Measurements from ENCODE around the gene EDEM3. TPM values are rescaled to one million over a fixed set of nuclear protein-coding genes. Genes with fewer than 3 reads are reported as not detected.

The EDEM3 gene
- total and polyA plus RNA-seq, 2 of the 8 experiments (the other 6 are each of a cell fraction or from before 2014, with no cell fraction given), result 1.6 to 14.0 TPM

DNA sequence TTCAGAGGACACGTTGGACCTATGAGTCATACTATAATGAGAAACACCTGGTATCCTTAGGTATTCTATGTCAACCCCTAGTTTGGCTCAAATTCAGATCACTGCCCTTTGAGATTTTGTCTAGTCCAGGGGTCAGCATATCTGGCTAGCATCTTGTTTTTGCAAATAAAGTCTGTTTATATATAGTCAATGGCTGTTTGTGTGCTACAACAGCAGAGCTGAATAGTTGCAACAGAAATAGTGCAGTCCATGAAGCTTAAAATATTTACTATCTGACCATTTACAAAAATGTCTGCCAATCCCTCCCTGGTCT, 48.5 kb upstream of the EDEM3 start (continued):
- TF ChIP-seq, protein P1, sequence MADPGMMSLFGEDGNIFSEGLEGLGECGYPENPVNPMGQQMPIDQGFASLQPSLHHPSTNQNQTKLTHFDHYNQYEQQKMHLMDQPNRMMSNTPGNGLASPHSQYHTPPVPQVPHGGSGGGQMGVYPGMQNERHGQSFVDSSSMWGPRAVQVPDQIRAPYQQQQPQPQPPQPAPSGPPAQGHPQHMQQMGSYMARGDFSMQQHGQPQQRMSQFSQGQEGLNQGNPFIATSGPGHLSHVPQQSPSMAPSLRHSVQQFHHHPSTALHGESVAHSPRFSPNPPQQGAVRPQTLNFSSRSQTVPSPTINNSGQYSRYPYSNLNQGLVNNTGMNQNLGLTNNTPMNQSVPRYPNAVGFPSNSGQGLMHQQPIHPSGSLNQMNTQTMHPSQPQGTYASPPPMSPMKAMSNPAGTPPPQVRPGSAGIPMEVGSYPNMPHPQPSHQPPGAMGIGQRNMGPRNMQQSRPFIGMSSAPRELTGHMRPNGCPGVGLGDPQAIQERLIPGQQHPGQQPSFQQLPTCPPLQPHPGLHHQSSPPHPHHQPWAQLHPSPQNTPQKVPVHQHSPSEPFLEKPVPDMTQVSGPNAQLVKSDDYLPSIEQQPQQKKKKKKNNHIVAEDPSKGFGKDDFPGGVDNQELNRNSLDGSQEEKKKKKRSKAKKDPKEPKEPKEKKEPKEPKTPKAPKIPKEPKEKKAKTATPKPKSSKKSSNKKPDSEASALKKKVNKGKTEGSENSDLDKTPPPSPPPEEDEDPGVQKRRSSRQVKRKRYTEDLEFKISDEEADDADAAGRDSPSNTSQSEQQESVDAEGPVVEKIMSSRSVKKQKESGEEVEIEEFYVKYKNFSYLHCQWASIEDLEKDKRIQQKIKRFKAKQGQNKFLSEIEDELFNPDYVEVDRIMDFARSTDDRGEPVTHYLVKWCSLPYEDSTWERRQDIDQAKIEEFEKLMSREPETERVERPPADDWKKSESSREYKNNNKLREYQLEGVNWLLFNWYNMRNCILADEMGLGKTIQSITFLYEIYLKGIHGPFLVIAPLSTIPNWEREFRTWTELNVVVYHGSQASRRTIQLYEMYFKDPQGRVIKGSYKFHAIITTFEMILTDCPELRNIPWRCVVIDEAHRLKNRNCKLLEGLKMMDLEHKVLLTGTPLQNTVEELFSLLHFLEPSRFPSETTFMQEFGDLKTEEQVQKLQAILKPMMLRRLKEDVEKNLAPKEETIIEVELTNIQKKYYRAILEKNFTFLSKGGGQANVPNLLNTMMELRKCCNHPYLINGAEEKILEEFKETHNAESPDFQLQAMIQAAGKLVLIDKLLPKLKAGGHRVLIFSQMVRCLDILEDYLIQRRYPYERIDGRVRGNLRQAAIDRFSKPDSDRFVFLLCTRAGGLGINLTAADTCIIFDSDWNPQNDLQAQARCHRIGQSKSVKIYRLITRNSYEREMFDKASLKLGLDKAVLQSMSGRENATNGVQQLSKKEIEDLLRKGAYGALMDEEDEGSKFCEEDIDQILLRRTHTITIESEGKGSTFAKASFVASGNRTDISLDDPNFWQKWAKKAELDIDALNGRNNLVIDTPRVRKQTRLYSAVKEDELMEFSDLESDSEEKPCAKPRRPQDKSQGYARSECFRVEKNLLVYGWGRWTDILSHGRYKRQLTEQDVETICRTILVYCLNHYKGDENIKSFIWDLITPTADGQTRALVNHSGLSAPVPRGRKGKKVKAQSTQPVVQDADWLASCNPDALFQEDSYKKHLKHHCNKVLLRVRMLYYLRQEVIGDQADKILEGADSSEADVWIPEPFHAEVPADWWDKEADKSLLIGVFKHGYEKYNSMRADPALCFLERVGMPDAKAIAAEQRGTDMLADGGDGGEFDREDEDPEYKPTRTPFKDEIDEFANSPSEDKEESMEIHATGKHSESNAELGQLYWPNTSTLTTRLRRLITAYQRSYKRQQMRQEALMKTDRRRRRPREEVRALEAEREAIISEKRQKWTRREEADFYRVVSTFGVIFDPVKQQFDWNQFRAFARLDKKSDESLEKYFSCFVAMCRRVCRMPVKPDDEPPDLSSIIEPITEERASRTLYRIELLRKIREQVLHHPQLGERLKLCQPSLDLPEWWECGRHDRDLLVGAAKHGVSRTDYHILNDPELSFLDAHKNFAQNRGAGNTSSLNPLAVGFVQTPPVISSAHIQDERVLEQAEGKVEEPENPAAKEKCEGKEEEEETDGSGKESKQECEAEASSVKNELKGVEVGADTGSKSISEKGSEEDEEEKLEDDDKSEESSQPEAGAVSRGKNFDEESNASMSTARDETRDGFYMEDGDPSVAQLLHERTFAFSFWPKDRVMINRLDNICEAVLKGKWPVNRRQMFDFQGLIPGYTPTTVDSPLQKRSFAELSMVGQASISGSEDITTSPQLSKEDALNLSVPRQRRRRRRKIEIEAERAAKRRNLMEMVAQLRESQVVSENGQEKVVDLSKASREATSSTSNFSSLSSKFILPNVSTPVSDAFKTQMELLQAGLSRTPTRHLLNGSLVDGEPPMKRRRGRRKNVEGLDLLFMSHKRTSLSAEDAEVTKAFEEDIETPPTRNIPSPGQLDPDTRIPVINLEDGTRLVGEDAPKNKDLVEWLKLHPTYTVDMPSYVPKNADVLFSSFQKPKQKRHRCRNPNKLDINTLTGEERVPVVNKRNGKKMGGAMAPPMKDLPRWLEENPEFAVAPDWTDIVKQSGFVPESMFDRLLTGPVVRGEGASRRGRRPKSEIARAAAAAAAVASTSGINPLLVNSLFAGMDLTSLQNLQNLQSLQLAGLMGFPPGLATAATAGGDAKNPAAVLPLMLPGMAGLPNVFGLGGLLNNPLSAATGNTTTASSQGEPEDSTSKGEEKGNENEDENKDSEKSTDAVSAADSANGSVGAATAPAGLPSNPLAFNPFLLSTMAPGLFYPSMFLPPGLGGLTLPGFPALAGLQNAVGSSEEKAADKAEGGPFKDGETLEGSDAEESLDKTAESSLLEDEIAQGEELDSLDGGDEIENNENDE (IDR thresholded peaks at IDR 0.05; ENCODE audit: insufficient replicate concordance, low read length), result no peak
- no peak for TF ChIP-seq EP300 (IDR thresholded peaks at IDR 0.05; ENCODE audit: borderline replicate concordance in 1 of 2, low read depth in 2 of 2, low read length in 2 of 2)
- TF ChIP-seq, protein P2, sequence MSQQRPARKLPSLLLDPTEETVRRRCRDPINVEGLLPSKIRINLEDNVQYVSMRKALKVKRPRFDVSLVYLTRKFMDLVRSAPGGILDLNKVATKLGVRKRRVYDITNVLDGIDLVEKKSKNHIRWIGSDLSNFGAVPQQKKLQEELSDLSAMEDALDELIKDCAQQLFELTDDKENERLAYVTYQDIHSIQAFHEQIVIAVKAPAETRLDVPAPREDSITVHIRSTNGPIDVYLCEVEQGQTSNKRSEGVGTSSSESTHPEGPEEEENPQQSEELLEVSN (IDR thresholded peaks at IDR 0.05), result no peak
- TF ChIP-seq SP4 (IDR thresholded peaks at IDR 0.05; ENCODE audit: low read length), result no peak
- no peak for TF ChIP-seq BACH1 (IDR thresholded peaks at IDR 0.05; ENCODE audit: low read length)
- TF ChIP-seq NANOG (IDR thresholded peaks at IDR 0.05; ENCODE audit: insufficient read depth, low read depth, low read length, poor library complexity, severe bottlenecking), result no peak
- TF ChIP-seq TCF12 (IDR thresholded peaks at IDR 0.05; ENCODE audit: low read depth, low read length), result no peak
- no peak for TF ChIP-seq TBP (IDR thresholded peaks at IDR 0.05; ENCODE audit: low read depth, low read length)

Data from H1 (cell line).